PC-3 (cell line): Measurements from ENCODE around the gene CTNNA3.

ENCODE experiments used
- CTCF ChIP-seq: fragments of 300-600 bp; sonication (generic); conservative IDR thresholded peaks from 2 replicates; pipeline ENCODE4 v1.5.1; 2017; ENCODE audit warnings: antibody characterized with exemption, low read depth, mild to moderate bottlenecking, low read length
- EZH2 ChIP-seq: fragments of 300-600 bp; sonication (generic); IDR thresholded peaks from one replicate; pipeline ENCODE4 v1.6.1; 2017; ENCODE audit warnings: antibody characterized with exemption, mild to moderate bottlenecking, low read length; ENCODE audit not compliant: unreplicated experiment

GRCh38 chr10:67549390-67549789, 146.6 kb downstream of the CTNNA3 start:
- TF ChIP-seq CTCF (no peak), EZH2 (no peak)
